Measurements from ENCODE around the gene BRSK1.

BRSK1 gene

GRCh38 chr19:55339105-55339888 lies 55.5 kb downstream of the BRSK1 start, which contains the start of gene KMT5C:
Gene KMT5C (plus strand): TSS chr19:55339876. CDS start chr19:55341937, 2,061 bp downstream.
- peak; percentile 100 for DNase-seq

GRCh38 chr19:55339889-55340783 lies 56.3 kb downstream of the BRSK1 start:
- no peak for DNase-seq

DNA sequence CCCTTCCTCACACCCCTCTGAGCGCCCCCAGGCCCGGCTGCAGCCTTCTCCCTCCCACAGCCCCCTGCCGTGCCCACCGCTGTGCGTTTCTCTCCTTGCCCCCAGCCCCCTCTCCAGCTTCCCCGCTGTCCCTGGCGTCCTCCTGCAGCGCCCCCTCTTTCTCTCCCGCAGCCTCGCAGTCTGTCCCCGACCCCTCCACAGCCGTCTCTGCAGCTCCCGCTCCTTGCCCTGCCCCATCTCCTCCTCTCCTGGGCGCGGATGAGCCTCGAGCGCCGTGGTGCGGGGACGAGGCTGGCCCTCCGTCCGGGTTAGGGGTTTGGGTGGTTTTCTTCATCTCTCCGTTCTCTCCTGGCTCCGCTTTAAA lies 57.0 kb downstream of the BRSK1 start:
- peak; percentile 74 for DNase-seq

- peak; percentile 94 for DNase-seq
Observed at GRCh38 chr19:55341171-55341588, 57.4 kb downstream of the BRSK1 start.

GRCh38 chr19:55341595-55342531 lies 58.1 kb downstream of the BRSK1 start:
- no peak for DNase-seq

DNA sequence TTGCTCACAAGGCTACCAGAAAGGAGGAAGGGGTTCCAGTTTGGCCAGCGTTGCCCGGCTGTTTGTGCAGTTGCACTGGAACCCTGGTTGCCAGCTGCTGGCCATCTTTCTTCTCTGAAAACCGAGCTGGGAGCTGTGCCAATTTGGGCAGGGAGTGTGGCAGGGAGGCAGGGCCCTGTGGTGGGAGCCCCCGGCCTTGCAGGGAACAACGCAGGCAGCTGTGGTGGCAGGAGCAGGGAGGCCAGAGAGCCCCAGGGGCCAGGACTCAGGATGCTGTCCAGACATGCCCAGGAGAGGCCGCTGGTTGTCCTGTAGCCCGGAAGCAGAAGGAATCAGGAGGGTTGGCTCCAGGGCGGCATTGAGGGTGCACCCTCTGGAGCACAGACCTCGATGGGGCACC lies 60.6 kb downstream of the BRSK1 start:
- DNase-seq = no peak

- DNase-seq = no peak
Observed at GRCh38 chr19:55345101-55345817, 61.5 kb downstream of the BRSK1 start.

DNA sequence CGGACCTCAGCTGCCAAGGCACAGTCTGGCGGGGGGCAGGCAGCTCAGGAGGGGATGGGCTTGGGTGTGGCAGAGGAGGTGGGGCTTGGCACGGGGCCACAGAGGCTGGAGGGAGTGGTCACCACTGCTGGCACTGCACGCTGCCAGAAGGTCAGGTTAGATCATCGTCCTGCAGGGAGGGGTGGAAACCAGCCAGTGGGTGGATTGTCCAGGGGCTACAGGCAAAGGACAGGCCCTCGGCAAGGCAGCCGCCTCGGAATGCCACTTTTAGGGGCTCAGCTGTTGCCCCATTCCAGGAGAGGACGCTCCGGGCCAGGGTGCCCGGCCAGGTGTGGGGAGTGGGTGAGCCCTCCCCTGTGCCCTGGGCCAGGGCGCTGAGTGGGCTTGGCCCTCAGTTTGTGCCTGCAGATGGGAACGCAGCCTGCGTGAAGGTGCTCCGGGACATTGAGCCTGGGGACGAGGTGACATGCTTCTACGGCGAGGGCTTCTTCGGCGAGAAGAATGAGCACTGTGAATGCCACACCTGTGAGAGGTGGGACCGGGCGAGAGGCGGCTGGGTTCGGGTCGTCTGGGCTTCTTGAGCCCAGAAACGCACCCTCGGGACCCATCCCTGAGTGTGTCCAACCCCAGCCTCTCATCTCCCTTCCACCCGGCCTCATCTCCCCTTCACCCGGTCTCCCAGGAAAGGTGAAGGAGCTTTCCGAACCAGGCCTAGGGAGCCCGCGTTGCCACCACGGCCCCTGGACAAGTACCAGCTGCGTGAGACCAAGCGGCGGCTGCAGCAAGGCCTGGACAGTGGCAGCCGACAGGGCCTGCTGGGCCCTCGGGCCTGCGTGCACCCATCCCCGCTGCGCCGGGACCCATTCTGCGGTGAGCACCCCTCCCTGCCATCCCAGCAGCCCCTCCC lies 62.3 kb downstream of the BRSK1 start:
- no peak for DNase-seq

GRCh38 chr19:55346725-55347441 lies 63.1 kb downstream of the BRSK1 start:
- DNase-seq = no peak

DNA sequence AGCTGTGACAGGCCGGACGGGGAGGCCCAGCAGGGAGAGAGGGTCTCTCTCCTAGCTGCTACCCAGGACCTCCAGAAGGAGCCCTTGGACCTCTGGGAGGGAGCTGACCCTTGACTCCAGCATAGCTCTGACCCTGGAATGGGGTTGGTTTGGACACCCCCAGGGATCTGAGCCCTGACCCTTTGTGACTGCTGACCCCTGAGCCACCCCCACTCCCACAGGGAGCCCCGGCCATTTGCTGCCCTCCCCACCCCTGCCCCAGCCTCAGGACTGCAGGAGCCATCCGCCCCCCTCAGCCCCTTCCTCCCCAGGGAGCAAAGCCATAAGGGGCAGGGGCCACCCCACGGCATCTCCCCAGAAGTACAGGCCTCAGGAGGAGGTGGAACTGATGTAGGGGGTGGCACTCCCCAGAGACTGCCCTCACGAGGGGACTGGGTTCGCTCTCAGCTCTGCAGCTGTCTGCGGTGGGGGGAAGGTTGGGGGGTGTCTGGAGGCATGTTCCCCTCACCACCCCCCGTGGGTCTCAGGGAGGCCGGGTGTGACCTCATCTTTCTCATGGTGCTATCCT lies 63.7 kb downstream of the BRSK1 start:
- no peak for DNase-seq

DNA sequence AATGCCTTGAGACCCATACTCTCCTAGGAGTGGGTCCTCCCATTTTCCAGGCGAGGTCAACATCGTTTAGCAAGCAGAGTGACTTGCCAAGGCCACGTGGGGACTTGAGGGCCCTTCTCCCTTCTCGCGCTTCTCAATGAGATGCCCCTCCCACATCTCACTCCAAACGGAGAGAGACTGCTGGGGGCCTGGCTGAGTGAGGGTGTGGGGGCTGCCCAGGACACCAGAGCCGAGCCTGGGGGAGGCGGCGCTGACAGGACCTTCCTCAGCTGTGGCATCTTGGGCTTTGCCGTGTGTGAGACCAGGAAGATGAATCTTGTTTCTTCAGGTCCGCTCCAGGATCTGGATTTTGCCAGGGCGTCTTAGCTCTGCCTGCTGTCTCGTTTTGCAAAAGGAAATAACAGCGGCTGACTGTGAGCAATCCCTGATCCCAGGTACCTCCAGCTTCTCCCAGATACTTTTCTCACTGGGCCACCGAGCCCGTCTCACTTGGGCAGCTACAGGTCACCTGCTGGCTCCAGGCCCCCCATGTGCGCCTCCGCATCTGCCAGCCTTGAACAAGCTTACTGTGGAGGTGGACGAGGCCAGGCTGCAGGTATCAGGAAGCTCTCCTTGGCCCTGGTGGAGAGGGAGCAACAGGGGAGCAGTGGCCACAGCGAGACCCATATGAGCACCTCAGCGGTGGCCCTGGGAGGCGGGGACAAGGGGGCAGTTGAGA lies 64.7 kb downstream of the BRSK1 start:
- peak; percentile 25 for DNase-seq

DNA sequence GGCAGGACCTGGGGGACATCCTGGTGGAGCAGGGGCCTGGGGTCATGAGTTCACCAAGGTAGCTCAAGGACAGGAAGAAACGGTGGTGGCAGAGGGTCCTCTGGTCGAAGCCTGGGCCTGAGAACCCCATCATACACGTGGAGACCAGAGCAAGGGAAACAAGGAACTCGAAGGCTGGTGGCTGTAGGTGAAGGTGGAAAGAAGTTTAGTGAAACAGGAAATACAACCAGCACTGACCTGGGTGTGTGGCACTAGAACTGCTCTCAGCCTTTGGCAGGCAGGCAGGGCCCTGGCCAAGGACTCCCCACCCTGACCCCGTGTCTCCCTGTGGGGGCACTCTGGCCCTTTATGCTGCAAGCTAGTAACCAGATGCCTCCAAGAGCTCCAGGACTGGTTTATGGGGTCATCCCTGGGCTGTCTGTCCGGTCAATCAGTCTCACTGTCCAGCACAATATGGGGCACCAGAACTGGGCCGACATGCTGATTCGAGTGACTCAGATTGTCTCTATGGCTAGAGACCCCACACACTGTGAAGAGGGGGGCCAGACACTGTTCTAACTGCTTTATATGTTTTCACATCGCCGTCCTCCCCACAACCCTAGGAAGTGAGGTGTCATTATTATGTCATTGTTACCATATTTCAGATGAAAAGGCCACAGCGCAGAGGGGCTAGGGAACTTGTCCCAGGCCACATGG lies 67.0 kb downstream of the BRSK1 start:
- DNase-seq = no peak

GRCh38 chr19:55352040-55352439 lies 68.2 kb downstream of the BRSK1 start:
- no peak for DNase-seq

DNA sequence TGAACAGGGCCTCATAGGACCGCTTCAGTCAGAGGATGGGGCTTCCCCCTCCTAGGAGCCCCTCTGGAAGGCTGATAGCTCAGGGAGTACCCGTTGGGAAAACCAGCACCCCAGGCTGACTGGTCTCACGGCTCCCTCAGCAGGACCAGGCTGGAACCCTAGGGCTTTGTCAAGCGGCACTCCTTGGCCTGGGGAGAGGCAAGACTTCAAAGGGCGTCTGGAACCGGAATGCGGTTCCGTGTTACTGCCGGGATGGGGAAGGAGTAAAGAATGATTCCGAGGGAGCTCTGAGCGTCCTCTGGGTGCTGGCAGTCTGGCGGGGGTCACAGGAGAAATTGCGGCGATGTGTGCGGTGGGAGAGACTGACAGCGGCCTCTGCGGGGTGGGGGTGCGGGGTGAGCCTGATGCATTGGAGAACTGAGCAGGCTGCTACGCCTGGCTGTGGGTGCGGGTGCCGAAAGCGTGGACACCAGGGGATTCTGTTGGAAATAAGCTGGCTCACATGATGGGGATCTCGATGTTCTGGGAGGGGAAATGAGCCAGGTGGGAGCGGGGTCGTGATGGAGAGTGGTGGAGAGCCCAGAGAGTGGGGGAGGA lies 68.8 kb downstream of the BRSK1 start:
- DNase-seq = no peak

GRCh38 chr19:55353356-55353802 lies 69.6 kb downstream of the BRSK1 start:
- no peak for DNase-seq

DNA sequence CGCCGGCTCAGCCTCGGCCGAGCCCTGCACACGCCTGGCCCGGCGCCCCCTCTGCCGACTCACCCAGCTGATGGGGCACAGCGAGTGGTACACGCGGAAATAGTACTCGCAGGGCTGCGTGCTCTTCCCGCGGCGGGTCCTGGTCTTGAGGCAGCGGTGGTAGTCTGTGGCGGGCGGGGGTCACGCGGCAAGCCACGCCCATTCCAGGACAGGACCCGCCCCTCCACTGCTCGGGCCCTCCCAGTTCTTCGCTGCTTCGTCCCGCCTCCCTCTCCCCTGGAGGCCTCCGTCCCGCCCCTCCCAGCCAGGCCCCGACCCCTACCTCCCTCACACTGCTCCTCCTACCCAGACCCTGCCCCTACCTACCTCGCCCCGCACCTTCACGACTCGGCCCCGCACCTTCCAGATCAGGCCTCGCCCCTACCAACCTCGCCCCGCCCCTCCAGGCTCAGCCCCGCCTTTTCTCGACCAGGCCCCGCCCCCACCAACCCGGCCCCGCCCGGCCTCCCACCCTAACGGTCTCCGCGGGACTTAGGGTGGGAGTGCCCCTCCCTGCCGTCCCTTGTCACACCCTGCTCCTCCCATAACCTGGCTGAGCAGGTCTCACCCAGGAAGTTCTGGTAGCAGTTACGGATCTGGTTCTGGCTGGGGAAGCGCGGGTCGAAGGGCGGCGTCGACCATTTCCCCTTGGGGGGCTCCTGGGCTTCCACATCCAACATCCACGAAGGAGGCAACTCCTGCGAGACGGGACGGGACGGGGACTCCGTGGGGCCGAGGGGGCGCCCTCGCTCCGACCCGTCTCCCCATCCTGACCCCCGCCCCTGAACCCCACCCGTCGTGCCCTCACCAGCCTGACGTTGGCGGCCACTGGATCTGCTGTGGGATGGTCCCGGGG lies 70.3 kb downstream of the BRSK1 start:
- DNase-seq = peak; percentile 77

- DNase-seq = no peak
Observed at GRCh38 chr19:55354698-55355212, 71.0 kb downstream of the BRSK1 start, which contains the start of gene COX6B2. Gene COX6B2 (minus strand): TSS chr19:55354719. CDS start chr19:55354521, 198 bp downstream.

Data from NCI-H82 (cell line).